Measurements from ENCODE around the gene SAP30BP.

The SAP30BP gene

DNA sequence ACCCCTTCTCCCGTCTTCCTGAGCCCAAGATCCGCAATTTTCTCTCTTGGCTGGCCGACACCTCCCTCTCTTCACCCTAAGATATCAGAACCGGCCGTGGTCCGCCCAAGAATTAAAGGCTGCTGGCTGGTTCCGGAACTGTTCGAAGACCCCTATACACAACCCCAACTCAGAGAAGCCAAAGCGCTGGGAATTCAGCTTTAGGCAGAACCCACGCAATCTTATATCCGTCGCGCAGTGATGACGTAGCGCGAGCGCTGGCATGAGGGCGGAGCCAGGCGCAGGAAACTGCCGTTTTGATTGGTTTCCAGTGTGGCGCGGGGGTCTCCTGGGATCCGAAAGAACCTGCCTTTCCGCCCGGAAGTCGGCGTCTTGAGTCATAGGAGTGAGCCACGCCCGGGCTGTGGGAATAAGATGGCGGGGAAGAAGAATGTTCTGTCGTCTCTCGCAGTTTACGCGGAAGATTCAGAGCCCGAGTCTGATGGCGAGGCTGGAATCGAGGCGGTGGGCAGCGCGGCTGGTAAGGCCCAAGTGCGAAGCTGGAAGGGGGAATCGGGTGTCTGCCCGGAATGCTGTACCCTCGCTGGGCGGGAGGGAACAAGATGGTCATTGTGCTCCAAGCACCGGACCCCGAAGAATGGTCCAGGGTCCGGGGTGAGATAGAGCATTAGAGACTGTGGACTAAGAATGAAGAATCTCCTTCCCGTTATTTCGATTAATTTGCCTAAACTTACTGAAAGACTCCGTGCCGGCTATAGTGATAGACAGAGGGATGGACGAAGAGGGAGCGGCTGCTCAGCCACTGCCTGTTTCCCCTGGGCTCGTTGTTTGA lies at the start of gene SAP30BP, which contains the start of gene RECQL5:
Gene SAP30BP (plus strand): TSS at position 380 of the 832 bp plus-strand sequence. CDS start 35 bp downstream, at position 415.
Gene RECQL5 (minus strand): TSS at position 196 of the 832 bp plus-strand sequence. CDS start 597 bp downstream, outside the sequence.
- peak; percentile 98 for DNase-seq

DNA sequence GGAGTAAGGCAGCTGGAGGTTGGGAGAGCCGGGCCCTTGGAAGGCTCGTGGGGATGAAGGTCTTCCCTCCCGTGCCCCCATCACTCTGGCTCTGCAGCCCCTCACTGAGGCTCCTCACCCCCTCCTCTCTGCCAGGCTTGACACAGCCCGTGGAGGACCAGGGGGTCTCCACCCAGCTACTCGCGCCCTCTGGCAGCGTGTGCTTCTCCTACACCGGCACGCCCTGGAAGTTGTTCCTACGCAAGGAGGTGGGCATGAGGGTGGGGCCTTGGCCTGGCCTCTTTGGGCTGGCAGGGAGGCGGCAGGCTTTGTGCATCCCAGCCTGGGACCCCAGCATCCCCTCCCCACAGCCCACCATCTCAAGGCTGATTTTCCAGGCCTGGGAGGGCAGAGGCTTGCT lies 49.5 kb upstream of the SAP30BP start:
- no peak for DNase-seq

DNA sequence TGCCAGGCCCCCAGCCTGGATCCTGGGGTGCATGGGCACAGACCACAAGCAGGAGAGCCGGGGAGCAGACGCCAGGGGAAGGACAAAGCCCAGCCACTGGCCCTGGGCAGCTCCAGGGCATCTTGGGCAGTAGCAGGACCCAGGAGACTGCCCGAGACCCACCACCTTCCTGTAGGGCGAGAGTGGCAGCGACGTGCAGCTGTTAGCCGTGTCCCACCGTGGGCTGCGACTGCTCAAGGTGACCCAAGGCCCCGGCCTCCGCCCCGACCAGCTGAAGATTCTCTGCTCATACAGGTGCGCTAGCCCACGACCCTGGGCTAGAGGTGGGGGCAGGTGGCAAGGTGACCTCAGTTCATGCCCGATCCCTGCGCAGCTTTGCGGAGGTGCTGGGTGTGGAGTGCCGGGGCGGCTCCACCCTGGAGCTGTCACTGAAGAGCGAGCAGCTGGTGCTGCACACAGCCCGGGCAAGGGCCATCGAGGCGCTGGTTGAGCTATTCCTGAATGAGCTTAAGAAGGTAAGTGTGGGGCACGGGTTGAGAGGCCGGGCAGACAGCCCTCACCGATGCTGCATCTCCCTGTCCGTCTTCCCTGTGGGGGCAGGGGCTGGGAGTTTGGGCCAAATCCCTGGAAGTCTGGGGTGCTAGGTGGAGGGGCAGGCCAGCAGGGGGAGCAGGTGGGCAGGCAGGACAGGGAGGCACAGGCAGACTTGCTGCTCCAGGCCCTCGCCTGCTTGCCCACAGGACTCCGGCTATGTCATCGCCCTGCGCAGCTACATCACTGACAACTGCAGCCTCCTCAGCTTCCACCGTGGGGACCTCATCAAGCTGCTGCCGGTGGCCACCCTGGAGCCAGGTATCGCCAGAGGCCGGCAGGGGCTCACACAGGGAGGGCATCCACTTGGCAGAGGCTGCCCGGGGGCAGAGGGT lies 47.4 kb upstream of the SAP30BP start:
- DNase-seq, result no peak

DNA sequence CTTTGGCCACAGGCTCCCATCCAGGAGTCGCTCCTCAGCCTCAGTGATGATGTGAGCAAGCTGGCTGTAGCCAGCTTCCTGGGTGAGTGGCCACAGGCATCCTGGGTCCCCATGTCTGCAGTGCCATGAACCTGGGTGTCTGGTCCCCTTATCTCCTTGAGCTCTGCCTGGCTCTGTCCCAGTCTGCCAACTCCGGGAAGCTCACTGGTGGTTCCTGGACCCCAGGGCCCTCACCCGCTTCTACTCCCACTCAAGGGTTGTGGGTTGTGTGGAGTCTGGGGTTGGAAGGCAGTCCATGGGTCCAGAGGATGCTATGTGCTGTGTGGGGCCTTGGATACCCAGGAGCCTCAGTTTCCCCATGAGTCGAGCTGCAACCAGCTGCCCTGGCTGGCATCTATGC lies 45.6 kb upstream of the SAP30BP start:
- DNase-seq, result no peak

DNA sequence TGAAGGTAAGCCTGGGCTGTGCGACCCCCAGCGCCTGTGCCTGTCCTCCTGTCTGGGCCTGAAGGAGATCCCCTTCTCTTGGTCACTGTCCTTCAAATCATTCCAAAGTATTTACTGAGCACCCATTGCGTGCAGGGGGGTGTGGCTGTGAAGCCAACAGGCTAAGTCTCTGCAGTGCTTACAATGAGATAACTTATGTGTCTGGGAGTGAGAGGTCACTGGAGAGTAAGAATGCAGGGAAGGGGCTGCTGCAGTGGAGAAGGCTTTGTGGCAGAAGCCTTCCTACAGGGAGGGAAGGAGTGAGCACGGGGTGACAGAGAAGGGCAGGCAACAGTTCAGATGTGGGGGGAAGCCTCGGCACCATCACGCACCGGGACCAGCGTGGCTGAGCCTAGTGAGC lies 45.1 kb upstream of the SAP30BP start:
- DNase-seq, result no peak

DNA sequence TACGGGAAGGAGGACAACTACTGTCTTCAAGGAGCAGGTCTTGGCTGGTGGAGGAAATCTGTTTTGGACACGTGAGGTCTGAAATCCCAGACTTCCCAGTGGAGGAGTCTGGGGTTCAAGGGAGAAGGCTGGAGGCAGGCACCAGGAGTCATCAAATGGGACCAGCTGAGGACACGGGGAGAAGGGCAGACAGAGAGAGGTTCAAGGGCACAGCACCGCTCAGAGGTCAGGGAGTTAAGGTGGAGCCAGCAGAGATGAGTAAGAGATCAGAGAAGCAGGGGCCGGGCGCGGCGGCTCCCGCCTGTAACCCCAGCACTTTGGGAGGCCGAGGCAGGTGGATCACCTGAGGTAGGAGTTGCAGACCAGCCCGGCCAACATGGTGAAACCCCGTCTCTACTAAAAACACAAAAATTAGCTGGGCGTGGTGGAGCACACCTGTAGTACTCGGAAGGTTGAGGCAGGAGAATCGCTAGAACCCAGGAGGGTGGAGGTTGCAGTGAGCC lies 44.3 kb upstream of the SAP30BP start:
- DNase-seq, result no peak

DNA sequence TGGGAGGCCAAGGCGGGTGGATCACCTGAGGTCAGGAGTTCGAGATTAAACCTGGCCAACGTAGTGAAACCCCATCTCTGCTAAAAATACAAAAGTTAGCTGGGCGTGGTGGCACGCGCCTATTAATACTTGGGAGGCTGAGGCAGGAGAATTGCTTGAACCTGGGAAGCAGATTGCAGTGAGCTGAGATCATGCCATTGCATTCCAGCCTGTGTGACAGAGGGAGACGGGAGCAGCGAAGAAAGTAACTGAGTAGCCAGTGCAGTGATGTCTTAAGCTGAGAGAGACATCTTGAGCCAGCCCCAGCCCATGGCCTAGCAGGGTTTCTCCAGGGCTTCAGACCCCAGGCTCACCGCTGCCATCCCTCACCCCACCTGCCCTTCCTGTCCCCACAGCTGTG lies 43.8 kb upstream of the SAP30BP start:
- DNase-seq, result no peak

DNA sequence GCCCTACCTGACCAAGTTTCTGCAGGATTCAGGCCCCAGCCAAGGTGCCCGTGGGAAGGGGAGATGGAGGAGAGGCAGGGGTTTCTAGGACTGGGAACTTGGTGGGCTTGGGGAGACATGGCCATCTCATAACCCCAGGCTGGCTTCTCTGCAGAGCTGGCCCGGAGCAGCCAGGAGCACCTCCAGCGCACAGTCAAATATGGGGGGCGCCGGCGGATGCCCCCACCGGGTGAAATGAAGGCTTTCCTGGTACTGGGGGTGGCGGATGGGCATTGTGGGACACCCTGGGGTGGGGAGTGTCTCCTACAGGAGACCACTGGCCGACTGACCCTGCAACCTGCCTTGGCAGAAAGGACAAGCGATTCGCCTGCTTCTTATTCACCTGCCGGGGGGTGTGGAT lies 43.1 kb upstream of the SAP30BP start:
- no peak for DNase-seq

DNA sequence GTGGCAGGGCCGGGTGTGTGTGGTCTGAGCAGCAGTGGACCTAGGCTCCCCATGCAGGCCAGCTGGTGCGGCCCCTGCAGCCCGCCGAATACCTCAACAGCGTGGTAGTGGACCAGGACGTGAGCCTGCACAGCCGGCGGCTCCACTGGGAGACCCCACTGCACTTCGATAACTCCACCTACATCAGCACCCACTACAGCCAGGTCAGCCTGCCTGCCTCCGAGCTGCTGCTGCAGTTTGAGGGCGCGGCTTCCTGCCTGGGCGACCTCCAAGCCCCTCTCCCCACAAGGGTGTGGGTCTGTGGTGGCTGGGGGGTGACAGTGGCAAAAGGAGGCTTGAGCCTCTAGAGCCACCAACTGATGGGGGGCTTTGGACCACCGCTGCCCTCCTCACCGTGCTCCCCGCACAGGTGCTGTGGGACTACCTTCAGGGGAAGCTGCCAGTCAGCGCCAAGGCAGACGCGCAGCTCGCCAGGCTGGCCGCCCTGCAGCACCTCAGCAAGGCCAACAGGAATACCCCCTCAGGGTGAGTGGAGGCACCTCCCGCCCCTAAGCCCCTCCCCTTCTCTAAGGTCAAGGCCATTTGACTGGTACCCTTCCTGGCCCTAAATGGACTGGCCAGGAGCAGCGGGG lies 42.3 kb upstream of the SAP30BP start:
- no peak for DNase-seq

DNA sequence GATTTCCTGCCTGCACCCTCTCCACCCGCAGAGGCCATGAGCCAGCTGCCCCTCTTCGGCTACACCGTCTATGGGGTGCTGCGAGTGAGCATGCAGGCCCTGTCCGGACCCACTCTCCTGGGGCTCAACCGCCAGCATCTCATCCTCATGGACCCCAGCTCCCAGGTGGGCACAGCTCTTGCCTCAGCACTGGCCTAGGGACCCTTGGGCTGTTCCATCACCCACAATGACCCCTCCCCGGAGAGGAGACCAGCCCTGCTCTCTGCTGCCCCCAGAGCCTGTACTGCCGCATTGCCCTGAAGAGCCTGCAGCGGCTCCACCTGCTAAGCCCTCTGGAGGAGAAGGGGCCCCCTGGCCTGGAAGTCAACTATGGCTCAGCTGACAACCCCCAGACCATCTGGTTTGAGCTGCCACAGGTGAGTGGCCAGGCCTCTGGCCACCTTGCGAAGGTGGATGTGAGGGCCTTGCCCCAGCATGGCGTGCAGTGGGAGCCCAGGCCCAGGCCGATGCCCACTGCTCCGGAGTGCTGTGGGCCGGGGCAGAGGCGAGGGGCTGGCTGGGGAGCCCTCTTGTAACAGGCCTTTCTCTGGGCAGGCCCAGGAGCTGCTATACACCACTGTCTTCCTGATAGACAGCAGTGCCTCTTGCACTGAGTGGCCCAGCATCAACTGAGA lies 41.2 kb upstream of the SAP30BP start:
- no peak for DNase-seq

DNA sequence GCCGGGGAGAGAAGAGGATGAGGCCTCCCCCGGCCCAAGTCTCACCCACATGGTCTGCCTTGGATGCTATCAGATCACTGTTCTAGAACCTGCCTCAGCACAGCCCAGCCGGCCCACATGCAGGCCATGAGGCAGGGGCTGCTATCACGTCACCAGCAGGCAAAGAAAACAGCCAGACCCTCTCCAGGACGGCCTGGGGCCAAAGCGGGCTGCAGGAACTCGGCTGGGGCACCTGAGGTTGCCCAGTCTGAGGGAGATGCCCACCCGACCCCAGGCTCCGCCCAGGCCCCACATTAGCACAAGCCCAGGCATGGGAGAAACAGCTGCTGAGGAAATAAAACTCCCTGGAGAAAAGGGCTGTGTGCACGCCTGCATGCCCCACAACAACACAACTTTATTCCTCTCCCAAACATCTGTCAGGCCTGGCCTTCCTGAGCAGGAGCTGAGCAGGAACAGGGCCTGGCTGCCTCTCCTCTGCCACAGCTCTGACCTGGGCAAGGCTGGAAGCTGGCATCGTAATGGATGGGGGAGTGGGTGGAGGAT lies 40.6 kb upstream of the SAP30BP start:
- no peak for DNase-seq

DNA sequence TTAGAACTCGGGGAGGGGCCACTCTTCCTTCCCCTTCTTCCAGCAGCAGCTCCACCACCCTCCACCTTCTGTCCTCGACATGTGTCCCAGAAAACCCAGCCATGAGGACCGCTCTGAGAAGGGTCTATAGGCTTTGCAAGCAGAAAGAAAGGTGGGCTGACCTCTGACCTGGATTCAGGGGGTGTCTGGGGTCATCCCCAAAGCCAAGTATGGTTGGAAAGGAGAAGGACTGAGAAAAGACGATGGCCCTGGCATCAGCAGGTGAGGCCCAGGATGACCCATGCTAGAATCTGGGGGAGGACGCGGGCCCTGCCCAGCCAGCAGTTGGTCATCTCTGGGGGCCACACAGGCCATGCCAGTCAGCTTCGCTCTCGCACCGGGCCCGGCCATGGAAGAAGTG lies 40.0 kb upstream of the SAP30BP start:
- no peak for DNase-seq

DNA sequence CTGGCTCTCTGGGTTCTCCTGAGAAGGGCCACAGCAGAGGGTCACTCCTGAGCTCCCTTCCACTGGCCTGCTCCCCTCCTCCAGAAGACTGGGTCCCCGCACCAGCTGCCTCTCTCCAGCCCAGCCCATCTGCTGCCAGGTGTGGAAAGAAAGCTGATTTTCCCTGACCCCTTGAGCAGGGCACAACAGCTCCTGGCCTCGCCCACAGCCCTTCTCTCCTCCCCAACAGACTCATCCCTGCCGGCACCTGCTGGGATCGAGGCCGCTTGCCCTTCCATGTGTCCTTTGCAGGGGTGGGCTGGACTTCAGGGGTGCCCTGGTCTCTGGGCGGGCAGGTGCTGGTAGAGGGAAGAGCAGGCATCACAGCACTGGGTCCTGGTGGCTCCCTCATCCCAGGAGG lies 38.7 kb upstream of the SAP30BP start:
- DNase-seq, result no peak

DNA sequence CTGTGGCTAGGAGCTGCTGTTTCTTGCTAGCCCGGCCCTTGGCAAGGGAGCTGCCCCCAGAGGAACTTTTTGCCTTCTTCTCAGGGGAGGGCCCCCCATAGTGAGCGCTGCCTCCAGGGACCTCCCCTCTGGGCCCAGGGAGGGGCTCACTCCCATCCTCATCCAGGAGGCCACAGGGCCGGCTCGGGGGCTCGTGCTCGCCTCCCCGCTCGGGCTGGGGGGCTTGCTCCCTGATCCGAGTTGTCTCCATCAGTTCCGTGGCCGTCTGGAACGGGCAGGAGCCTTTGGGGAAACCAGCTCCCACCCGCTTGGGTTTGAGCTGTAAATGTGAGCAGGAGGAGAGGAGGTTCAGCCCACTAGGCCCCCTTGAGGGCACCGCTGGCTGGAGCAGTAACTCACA lies 38.0 kb upstream of the SAP30BP start:
- DNase-seq, result no peak

DNA sequence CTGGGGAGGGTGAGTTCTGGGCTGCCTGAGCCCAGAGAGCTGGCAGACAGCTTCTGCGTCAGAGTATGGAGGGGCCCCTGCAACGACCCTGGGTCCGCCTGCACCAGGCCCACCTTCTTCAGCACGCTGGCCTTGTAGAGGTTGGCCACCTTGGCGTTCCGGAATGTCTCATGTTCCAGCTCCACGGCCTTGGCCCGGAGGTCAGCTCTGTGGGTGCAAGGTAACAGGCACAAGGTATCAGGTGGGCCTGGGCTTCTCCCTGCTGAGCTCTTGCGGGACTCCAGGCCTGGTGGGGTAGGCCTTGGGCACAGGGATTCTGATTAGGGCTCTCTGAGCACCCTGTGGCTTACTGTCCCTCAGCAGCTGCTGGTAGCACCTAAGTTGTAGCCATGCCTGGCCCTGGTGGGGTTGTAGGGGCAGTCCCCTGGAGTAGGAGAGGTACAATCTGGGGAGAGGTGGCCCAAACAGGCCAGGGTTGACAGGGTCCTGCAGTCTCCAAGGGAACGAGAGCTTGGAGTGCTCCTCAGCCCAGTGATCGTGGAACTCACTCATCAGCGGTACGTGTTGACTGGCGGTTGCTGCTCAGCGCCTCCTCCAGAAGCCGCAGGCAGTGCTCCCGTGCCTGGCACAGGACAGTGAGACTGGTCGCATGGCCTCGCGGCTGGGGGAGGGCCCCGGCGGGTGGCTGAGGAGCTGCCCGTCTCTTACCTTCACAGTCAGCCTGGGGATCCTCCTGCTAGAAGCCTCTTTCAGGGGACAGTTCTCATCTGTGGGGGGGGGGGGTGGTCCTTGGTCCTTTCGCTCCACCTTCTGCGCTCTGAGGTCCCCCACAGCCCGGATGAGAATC lies 36.8 kb upstream of the SAP30BP start:
- DNase-seq, result no peak

DNA sequence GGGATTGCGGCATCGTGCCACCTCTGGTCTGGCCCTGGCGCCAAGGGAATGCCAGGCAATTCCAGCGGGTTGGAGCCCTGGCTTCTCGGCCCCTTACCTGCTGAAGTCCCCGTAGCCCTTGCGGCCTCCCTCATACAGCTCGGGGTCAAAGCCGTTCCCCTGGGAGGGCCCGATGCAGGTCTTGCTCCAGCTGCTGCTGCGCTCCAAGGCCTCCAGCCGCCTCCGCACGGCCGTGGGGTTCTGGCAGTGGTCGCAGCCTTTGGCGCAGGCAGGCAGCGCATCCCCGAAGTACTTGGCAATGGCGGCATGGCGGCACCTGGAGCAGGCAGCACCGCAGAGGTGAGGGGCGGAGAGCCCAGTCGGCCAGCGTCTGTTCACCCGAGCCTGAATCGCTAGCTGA lies 35.8 kb upstream of the SAP30BP start:
- no peak for DNase-seq

DNA sequence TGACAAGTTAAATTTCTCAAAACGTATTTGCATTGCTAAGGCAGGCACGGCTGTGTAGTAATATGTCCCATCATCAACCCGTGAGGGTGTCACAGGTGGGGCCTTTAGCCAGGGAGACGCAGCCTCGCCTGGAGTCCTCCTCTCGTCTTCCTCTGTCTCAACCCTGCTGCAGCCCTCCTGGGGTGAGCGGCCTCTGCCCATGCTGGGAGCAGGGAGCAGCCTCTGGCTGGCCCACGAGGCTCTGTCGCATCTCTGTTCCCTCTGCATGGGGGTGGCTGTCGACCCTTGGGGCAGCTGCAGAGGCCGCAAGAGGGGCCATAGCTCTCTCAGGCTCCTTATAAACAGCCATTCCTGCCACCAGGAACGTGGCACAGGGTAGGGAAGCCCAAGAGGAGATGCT lies 34.7 kb upstream of the SAP30BP start:
- DNase-seq, result no peak

DNA sequence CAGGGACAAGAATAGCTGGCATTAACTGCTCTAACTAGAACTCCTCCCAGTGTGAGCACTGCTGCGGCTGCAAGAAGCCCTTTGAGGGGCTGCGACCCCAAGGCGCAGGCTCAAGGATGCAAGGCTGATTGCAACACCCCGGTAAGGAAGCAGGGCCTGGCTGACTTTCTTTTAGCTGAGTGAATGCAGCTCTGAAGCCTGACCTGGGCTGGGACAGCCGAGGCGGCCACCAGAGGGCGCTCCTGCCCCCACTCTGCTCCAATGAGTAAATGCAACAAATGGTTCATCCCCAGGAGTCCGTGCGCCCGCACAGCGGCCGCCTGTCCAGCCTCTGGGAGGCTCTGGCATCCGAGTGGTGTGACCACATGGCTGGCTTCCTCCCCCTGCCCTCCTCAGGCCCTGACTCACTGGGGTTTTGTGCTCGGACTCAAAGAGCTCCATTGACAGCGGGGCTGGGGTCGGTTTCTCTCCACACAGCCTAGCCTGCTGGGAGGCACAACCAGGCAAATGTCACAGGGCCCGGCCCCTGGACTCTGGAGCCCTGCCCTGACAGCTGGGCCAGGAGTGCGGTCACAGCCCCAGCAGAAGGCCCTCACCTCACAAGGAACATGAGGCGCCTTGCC lies 34.2 kb upstream of the SAP30BP start, which contains the start of gene SMIM5:
Gene SMIM5 (plus strand): TSS at position 572 of the 623 bp plus-strand sequence. CDS start 6,768 bp downstream, outside the sequence.
- DNase-seq, result peak; percentile 85

DNA sequence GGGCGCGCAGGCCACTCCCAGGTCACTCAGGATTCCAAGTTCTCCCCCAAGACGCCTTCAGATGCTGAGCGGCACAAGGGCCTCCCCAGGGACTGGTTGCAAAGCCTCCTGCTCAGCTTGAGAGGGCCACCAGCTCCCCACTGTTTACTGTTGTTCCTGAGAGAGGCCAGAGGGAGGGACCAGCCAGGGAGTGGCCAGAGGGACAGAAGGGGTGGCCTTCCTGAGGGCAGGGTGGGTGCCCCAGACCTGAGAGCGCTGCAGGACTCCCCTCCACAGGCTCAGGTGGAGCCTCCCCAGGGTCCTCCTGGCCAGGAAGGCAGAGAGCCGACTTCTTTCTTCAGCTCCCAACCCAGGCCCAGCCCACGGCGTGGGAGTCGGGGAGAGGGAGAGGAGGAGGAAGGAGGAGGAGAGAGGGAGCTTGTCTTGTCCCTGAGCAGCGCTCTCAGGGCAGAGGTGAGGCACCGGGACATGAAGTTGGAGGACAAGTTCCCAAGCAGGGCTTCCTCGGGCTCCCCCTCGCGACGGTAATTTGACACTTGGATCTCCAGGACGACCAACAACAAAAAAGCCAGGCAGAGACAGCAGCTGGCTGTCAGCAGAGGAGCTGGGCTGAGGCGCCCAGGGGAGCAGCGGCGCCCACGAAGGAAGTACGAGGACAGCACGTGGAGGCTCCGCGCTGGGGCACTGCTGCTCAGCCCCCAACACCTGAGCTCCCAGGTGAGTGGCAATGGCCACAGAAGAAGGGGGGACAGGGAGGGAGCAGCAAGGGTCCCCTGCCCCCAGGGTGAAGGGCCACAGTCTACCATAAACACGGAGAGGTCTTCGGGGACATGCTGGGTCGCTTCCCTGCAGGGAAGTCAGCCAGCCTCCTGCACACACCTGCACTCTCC lies 33.4 kb upstream of the SAP30BP start:
- peak; percentile 50 for DNase-seq

DNA sequence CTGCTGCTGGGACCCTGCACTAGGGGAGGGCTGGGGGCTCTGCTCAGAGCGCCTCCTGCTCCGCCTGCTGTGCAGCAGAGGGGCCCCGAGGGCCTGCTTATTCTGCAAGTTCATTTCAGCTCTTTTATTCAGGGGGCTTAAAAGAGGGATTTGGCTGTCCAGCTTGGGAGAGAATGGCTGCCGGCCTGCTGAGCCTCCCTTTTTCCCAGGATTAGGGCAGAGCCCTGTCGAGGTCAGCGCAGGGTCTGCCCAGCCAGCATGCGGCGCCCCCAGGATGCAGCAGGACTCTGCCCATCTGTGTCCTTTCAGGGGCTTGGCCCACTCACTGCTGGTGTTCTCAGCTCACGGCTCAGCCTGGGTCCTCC lies 32.8 kb upstream of the SAP30BP start:
- no peak for DNase-seq
